PC-9 (cell line): ENCODE data around the gene TUBA4A. TPM values are rescaled to one million over a fixed set of nuclear protein-coding genes. Genes with fewer than 3 reads are reported as not detected.

Source experiments
- BruUV-seq: library from RNA; stranded (reverse); fragments of 400-500 nt; replicated peaks from 2 replicates; lab custom pipeline; 2021; lab: Mats Ljungman, UMichigan
- CTCF ChIA-PET: fragments of 300-600 bp; sonication (Branson Sonifier 250); formaldehyde crosslinking; loops from one replicate; lab custom pipeline; 2022; ENCODE audit warnings: antibody characterized with exemption; lab: Charles Lee
- POLR2A ChIA-PET: fragments of 300-600 bp; sonication (Branson Sonifier 250); formaldehyde crosslinking; loops from one replicate; lab custom pipeline; 2022; ENCODE audit warnings: antibody characterized with exemption; ENCODE audit not compliant: unreplicated experiment; lab: Charles Lee
- DNase-seq, 2 experiments: peaks; one replicate each; pipeline versions ENCODE4 v3.0.0 to v3.0.0-alpha.2; 2015 to 2022; ENCODE audit warnings: mixed read lengths in 1 of 2
- H2AFZ ChIP-seq: fragments of 200-600 bp; sonication (generic); 2 replicates; pipeline ENCODE4 v1.8.1; 2017; ENCODE audit warnings: antibody characterized with exemption
- H3F3A ChIP-seq: fragments of 200-600 bp; sonication (generic); 2 replicates; pipeline ENCODE4 v1.8.1; 2017; ENCODE audit warnings: antibody characterized with exemption, mild to moderate bottlenecking, low read depth; ENCODE audit not compliant: insufficient read depth
- H3K27ac ChIP-seq: fragments of 200-600 bp; sonication (generic); 2 replicates; pipeline ENCODE4 v1.6.1; 2016; ENCODE audit warnings: mixed run types
- H3K27me3 ChIP-seq: fragments of 200-600 bp; sonication (generic); 2 replicates; pipeline ENCODE4 v1.6.1; 2016; ENCODE audit warnings: low read depth, mixed run types; ENCODE audit not compliant: insufficient read depth
- H3K36me3 ChIP-seq: fragments of 200-600 bp; sonication (generic); 2 replicates; pipeline ENCODE4 v1.6.1; 2016; ENCODE audit warnings: low read depth, mixed run types
- H3K4me1 ChIP-seq: fragments of 200-600 bp; sonication (generic); replicated peaks from 2 replicates; pipeline ENCODE4 v1.6.1; 2016; ENCODE audit warnings: mixed run types; ENCODE audit not compliant: insufficient read depth
- H3K4me2 ChIP-seq: fragments of 200-600 bp; sonication (generic); 2 replicates; pipeline ENCODE4 v1.6.1; 2017; ENCODE audit warnings: mixed run types
- H3K4me3 ChIP-seq: fragments of 200-600 bp; sonication (generic); 2 replicates; pipeline ENCODE4 v1.6.1; 2016; ENCODE audit warnings: mixed run types
- H3K79me2 ChIP-seq: fragments of 200-600 bp; sonication (generic); 2 replicates; pipeline ENCODE4 v1.6.1; 2017; ENCODE audit warnings: low read depth, mixed run types
- H3K9me2 ChIP-seq: fragments of 200-600 bp; sonication (generic); 2 replicates; pipeline ENCODE4 v1.8.1; 2017; ENCODE audit warnings: mild to moderate bottlenecking; ENCODE audit not compliant: insufficient read depth
- H3K9me3 ChIP-seq: fragments of 200-600 bp; sonication (generic); 2 replicates; pipeline ENCODE4 v1.8.1; 2016; ENCODE audit warnings: low read depth; ENCODE audit not compliant: insufficient read depth
- H4K20me1 ChIP-seq: fragments of 200-600 bp; sonication (generic); 2 replicates; pipeline ENCODE4 v1.8.1; 2017; ENCODE audit not compliant: insufficient read depth
- CTCF ChIP-seq: fragments of 200-600 bp; sonication (generic); conservative IDR thresholded peaks from 2 replicates; pipeline ENCODE4 v1.6.1; 2017; ENCODE audit warnings: mixed run types, antibody characterized with exemption, mild to moderate bottlenecking, moderate library complexity
- EZH2 ChIP-seq: fragments of 200-600 bp; sonication (generic); IDR thresholded peaks from 2 replicates; pipeline ENCODE4 v1.8.0; 2017; ENCODE audit warnings: antibody characterized with exemption, low read depth
- intact Hi-C: fragments of 100-400 bp; cut with micrococcal nuclease; formaldehyde crosslinking; loops from one replicate; pipeline ENCODE4 v1.10.0; 2022; ENCODE audit not compliant: unreplicated experiment
- total RNA-seq: library from RNA; stranded (reverse); gene quantifications from 2 replicates; pipeline ENCODE4 v1.2.3, GENCODE V29; 2021

Gene TUBA4A
- total RNA-seq, 1 experiment from 2014 or later, result 157 TPM

DNA sequence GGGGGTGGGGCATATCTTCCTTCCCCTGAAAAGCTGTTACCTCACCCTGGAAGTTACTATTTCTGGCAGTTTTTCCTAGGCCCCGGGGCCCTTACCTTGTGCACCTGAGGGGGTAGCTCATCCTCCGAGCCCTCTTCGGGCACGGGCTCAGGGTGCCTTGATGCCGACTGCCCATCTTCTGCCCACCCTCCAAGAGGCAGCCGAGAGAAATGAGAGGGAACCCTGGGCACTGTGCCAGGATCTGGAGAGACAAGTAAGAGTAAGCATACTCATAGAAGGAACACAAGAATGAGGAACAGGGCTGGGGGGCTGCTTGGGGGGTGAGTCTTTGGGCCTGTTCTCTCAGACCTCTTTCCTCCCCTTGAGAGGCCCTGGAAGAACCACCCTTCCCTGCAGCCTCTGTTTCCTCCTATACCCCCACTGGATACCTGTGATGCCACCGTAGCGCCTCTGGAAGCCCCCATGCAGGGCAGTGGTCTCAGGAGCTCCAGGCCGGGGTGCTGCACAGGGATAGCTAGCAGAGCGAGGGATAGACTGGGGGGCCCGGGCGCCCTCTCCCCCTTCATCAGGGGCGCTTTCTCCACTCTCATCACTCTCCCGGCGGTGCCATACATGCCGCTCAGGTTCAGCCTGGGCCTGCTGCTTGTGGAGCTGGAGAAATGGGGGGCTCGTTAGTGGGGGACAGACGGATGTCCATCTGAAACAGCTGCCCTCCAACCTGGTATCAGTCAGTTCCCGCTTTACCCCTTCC lies 32.9 kb downstream of the TUBA4A start:
- no peak for TF ChIP-seq EZH2
- no peak for TF ChIP-seq CTCF
- Histone ChIP-seq H3K79me2 (peaks cover 7% of the 10 kb centered on the region), H3K4me3 (no peak overlapping the region), H2AFZ (no peak overlapping the region), H3K9me3 (no peaks in the 10 kb centered on the region), H3K9me2 (no peaks in the 10 kb centered on the region), H4K20me1 (no peaks in the 10 kb centered on the region), H3F3A (peaks cover 16% of the 10 kb centered on the region; the same call in 1 of the 2 replicates), H3K27me3 (no peaks in the 10 kb centered on the region), H3K4me1 (peaks cover 13% of the 10 kb centered on the region), H3K27ac (no peak overlapping the region), H3K4me2 (no peak overlapping the region), H3K36me3 (no peaks in the 10 kb centered on the region)
- no TSS peak for BruUV-seq
- no peak for DNase-seq
- intact Hi-C loops, result no loop called here
- ChIA-PET POLR2A (no interaction called here), CTCF (no interaction called here)

DNA sequence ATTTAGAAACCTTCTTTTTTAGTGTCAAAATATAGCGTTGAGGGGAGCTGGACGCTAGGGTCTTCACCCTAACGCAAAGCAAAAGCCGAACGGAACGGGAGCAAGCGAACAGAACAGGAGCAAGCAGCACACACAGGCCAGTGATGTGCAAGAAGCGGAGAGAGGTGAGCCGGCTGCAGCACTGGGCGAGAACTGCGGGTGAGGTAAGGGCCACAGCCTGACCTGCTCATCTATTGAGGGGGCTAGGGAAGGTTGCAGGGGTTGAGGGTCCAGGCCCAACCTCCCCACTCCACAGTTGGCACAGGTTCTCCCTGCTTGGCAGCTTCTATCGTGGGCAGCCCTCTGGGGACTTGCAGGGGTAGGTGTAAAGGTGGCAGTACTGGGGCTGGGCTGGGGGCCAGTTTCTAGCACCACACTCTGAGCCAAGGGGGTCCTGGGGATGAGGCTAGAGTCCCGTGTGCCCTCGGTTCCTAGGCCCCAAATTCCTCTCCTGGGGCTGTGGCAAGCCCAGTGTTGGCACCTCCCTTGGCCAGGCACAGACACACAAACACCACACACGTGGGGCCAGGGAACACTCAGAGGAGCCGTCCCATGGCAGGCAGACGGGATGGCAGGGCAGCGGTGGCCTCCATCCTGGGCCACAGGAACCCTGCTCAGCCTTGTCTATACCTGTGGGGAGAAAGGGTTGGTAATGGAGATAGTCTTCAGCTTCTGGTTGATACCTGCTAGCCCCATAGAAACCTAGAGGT lies 33.8 kb downstream of the TUBA4A start:
- Histone ChIP-seq H3K4me3 (no peak overlapping the region), H3K27me3 (no peaks in the 10 kb centered on the region), H3K4me1 (peaks cover 13% of the 10 kb centered on the region), H3K9me2 (no peaks in the 10 kb centered on the region), H3K27ac (no peak overlapping the region), H3K4me2 (no peak overlapping the region), H3K36me3 (no peaks in the 10 kb centered on the region), H3K79me2 (peaks cover 7% of the 10 kb centered on the region), H2AFZ (no peak overlapping the region), H3F3A (peaks cover 16% of the 10 kb centered on the region; the same call in 1 of the 2 replicates), H4K20me1 (no peaks in the 10 kb centered on the region), H3K9me3 (no peaks in the 10 kb centered on the region)
- BruUV-seq, result no TSS peak
- DNase-seq, result no peak
- ChIA-PET CTCF (no interaction called here), POLR2A (no interaction called here)
- intact Hi-C loops, result loop anchor here (1.0 to 2.0 kb wide), 2 partner anchors 9 to 59 kb away; partner anchors contain the start of genes ANKZF1, ATG9A and NHEJ1
- no peak for TF ChIP-seq CTCF
- no peak for TF ChIP-seq EZH2
